Gastrocnemius medialis (tissue), 4 donors: ENCODE measurements around the gene EPHB2.

Source experiments
- CTCF ChIP-seq, 5 experiments: fragments of 450-650 bp in 3 of 5; fragments of 200-600 bp in 2 of 5; sonication (generic) in 2 of 5; IDR thresholded peaks in 4 of 5; conservative IDR thresholded peaks in 1 of 5; 1 replicate in 4 of 5; 2 replicates in 1 of 5; pipeline ENCODE4 v1.5.1; 2016 to 2019; ENCODE audit warnings: antibody characterized with exemption in 5 of 5, mild to moderate bottlenecking in 3 of 5, moderate library complexity in 3 of 5
- POLR2A ChIP-seq, 2 donors: fragments of 450-650 bp; IDR thresholded peaks; one replicate each; pipeline ENCODE4 v1.6.1; 2017; ENCODE audit warnings: antibody characterized with exemption in 2 of 2, mild to moderate bottlenecking in 2 of 2, moderate library complexity in 2 of 2

- TF ChIP-seq CTCF (IDR thresholded peaks at IDR 0.05 in 4 of 5, conservative IDR thresholded peaks at IDR 0.05 in 1 of 5) (no peak), POLR2A (IDR thresholded peaks at IDR 0.05) (no peak)
Measured at GRCh38 chr1:22736501-22737080, 26.0 kb downstream of the EPHB2 start.
